Measurements from ENCODE around the gene SPINK7.

GRCh38 chr5:148335259-148335658 lies 23.0 kb downstream of the SPINK7 start, which contains the start of gene SPINK9:
- no peak for TF ChIP-seq ATF3 (IDR thresholded peaks at IDR 0.05)
- TF ChIP-seq MAX (IDR thresholded peaks at IDR 0.05): no peak
- no peak for TF ChIP-seq EZH2phosphoT487 (IDR thresholded peaks at IDR 0.05; ENCODE audit: borderline replicate concordance)
- TF ChIP-seq CTCF (IDR thresholded peaks at IDR 0.05 in 2 of 3, conservative IDR thresholded peaks at IDR 0.05 in 1 of 3; ENCODE audit: borderline replicate concordance in 1 of 3, insufficient read depth in 1 of 3, low read depth in 2 of 3, low read length in 2 of 3): no peak
- no peak for TF ChIP-seq EZH2 (IDR thresholded peaks at IDR 0.05)
- TF ChIP-seq POLR2A (IDR thresholded peaks at IDR 0.05; ENCODE audit: borderline replicate concordance, extremely low read depth, insufficient read depth, insufficient read length): no peak
- TF ChIP-seq POLR2AphosphoS5 (IDR thresholded peaks at IDR 0.05; ENCODE audit: low read depth, low read length): no peak
- TF ChIP-seq ZBTB33 (IDR thresholded peaks at IDR 0.05; ENCODE audit: extremely low read depth, insufficient replicate concordance, low read length): no peak
- no peak for TF ChIP-seq JUND (IDR thresholded peaks at IDR 0.05)
- TF ChIP-seq YY1 (IDR thresholded peaks at IDR 0.05; ENCODE audit: extremely low read depth, insufficient replicate concordance, low read depth, low read length): no peak
- no peak for TF ChIP-seq FOSL1 (IDR thresholded peaks at IDR 0.05; ENCODE audit: low read depth)
- no peak for TF ChIP-seq REST (IDR thresholded peaks at IDR 0.05; ENCODE audit: low read depth)
